ENCODE measurements around the gene TMEM14B.
"Not testable (repeated sequence)": the region's sequence is repeated elsewhere in the genome, so short reads cannot be mapped to it uniquely, and the experiment has no call there.

The TMEM14B gene

DNA sequence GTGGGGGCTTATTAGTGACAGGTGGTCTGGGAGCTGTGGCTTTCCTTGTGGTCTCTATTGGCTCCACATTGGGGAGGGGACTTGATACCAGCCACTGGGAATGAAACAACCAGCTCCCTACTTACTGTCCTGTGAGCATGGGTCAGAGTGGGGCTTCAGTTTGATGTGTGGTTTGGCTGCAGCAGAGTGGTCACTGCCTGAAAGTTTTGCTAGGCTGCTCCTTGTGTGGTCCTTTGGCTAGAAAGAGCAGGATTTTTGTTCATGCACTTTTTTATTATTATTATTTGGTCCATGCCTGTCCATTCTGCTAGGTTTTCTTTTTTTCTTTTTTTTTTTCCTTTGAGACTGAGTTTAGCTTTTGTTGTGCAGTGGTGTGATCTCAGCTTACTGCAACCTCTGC is 7.5 kb upstream of the TMEM14B start:
- no peak for DNase-seq (ENCODE audit: low read depth in 1 of 2, low spot score in 1 of 2)
- TF ChIP-seq, protein P1, sequence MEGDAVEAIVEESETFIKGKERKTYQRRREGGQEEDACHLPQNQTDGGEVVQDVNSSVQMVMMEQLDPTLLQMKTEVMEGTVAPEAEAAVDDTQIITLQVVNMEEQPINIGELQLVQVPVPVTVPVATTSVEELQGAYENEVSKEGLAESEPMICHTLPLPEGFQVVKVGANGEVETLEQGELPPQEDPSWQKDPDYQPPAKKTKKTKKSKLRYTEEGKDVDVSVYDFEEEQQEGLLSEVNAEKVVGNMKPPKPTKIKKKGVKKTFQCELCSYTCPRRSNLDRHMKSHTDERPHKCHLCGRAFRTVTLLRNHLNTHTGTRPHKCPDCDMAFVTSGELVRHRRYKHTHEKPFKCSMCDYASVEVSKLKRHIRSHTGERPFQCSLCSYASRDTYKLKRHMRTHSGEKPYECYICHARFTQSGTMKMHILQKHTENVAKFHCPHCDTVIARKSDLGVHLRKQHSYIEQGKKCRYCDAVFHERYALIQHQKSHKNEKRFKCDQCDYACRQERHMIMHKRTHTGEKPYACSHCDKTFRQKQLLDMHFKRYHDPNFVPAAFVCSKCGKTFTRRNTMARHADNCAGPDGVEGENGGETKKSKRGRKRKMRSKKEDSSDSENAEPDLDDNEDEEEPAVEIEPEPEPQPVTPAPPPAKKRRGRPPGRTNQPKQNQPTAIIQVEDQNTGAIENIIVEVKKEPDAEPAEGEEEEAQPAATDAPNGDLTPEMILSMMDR (IDR thresholded peaks at IDR 0.05; ENCODE audit: insufficient read depth, low read length), result no peak
- TF ChIP-seq POLR2AphosphoS5 (IDR thresholded peaks at IDR 0.05; ENCODE audit: low read depth), result no peak
- TF ChIP-seq GABPA (IDR thresholded peaks at IDR 0.05; ENCODE audit: low read depth), result no peak
- no peak for TF ChIP-seq SPI1 (IDR thresholded peaks at IDR 0.05; ENCODE audit: borderline replicate concordance, low read depth)
- TF ChIP-seq, protein P2, sequence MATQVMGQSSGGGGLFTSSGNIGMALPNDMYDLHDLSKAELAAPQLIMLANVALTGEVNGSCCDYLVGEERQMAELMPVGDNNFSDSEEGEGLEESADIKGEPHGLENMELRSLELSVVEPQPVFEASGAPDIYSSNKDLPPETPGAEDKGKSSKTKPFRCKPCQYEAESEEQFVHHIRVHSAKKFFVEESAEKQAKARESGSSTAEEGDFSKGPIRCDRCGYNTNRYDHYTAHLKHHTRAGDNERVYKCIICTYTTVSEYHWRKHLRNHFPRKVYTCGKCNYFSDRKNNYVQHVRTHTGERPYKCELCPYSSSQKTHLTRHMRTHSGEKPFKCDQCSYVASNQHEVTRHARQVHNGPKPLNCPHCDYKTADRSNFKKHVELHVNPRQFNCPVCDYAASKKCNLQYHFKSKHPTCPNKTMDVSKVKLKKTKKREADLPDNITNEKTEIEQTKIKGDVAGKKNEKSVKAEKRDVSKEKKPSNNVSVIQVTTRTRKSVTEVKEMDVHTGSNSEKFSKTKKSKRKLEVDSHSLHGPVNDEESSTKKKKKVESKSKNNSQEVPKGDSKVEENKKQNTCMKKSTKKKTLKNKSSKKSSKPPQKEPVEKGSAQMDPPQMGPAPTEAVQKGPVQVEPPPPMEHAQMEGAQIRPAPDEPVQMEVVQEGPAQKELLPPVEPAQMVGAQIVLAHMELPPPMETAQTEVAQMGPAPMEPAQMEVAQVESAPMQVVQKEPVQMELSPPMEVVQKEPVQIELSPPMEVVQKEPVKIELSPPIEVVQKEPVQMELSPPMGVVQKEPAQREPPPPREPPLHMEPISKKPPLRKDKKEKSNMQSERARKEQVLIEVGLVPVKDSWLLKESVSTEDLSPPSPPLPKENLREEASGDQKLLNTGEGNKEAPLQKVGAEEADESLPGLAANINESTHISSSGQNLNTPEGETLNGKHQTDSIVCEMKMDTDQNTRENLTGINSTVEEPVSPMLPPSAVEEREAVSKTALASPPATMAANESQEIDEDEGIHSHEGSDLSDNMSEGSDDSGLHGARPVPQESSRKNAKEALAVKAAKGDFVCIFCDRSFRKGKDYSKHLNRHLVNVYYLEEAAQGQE (IDR thresholded peaks at IDR 0.05; ENCODE audit: insufficient replicate concordance, low read depth), result no peak
- Histone ChIP-seq H3K4me3 (replicated peaks; ENCODE audit: insufficient read depth, low read length) (no peak overlapping the region), H3K27me3 (ENCODE audit: insufficient read depth, poor library complexity, severe bottlenecking) (no peaks in the 10 kb centered on the region), H3K27ac (replicated peaks) (no peak overlapping the region)

DNA sequence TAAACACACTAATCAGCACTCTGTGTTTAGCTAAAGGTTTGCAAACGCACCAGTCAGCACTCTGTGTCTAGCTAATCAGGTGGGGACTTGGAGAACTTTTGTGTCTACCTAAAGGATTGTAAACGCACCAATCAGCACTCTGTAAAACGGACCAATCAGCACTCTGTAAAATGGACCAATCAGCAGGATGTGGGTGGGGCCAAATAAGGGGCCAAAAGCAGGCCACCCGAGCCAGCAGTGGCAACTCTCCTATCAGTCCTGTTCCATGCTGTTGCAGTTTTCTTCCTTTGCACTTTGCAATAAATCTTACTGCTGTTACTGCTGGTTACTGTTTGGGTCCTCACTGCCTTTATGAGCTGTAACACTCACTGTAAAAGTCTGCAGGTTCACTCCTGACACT is 6.0 kb upstream of the TMEM14B start:
- not testable (repeated sequence) for H3K27ac ChIP-seq (replicated peaks); H3K27me3 ChIP-seq (ENCODE audit: insufficient read depth, poor library complexity, severe bottlenecking); DNase-seq (ENCODE audit: low read depth in 1 of 2, low spot score in 1 of 2); H3K4me3 ChIP-seq (replicated peaks; ENCODE audit: insufficient read depth, low read length)

DNA sequence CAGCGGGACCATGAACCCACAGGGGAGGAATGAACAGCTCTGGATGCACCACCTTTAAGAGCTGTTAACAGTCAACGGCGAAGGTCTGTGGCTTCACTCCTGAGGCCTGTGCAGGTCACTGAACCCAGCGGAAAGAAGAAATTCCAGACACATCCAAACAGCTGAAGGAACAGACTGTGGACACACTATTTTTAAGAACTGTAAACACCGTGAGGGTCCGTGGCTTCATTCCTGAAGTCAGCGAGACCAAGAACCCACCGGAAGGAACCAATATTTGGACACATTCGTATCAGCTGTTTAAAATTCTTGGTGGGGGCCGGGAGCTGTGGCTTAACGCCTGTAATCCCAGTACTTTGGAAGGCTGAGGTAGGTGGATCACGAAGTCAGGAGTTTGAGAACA is 5.4 kb upstream of the TMEM14B start:
- H3K27ac ChIP-seq (replicated peaks), result no peak overlapping the region
- DNase-seq (ENCODE audit: low read depth in 1 of 2, low spot score in 1 of 2), result no peak

DNA sequence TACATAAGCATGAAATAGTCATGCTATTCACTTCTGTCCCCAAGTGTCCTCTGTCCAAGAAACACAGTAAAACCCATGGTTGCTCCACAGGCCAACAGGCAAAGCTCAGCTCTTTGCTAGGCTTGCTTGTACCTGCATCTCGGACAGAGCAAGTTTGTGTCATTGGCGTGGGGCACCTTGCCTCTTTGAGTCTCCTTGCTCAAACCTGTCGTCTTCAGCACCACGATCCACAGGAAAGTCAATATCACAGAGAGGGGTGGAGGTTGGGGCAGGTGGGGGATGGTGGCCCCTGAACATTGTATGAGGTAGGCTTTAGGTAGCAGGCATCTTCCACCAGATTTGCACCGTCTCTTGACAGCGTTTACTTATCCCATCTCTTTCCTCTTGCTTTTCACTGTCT is 4.1 kb upstream of the TMEM14B start:
- no peak for TF ChIP-seq GABPA (IDR thresholded peaks at IDR 0.05; ENCODE audit: low read depth)
- TF ChIP-seq, protein P1 (IDR thresholded peaks at IDR 0.05; ENCODE audit: insufficient read depth, low read length), result no peak
- TF ChIP-seq, protein P2 (IDR thresholded peaks at IDR 0.05; ENCODE audit: insufficient replicate concordance, low read depth), result peak; percentile 80
- no peak for TF ChIP-seq SPI1 (IDR thresholded peaks at IDR 0.05; ENCODE audit: borderline replicate concordance, low read depth)
- TF ChIP-seq POLR2AphosphoS5 (IDR thresholded peaks at IDR 0.05; ENCODE audit: low read depth), result no peak

More for the DNA sequence above, 5.4 kb upstream of the TMEM14B start:
- H3K27me3 ChIP-seq (ENCODE audit: insufficient read depth, poor library complexity, severe bottlenecking), result no peaks in the 10 kb centered on the region
- H3K4me3 ChIP-seq (replicated peaks; ENCODE audit: insufficient read depth, low read length), result no peak overlapping the region
- TF ChIP-seq, protein P1 (IDR thresholded peaks at IDR 0.05; ENCODE audit: insufficient read depth, low read length), result no peak
- no peak for TF ChIP-seq SPI1 (IDR thresholded peaks at IDR 0.05; ENCODE audit: borderline replicate concordance, low read depth)
- TF ChIP-seq GABPA (IDR thresholded peaks at IDR 0.05; ENCODE audit: low read depth), result no peak
- TF ChIP-seq, protein P2 (IDR thresholded peaks at IDR 0.05; ENCODE audit: insufficient replicate concordance, low read depth), result no peak
- no peak for TF ChIP-seq POLR2AphosphoS5 (IDR thresholded peaks at IDR 0.05; ENCODE audit: low read depth)

More for the DNA sequence above, 4.1 kb upstream of the TMEM14B start:
- Histone ChIP-seq H3K27ac (replicated peaks) (no peak overlapping the region), H3K4me3 (replicated peaks; ENCODE audit: insufficient read depth, low read length) (no peak overlapping the region), H3K27me3 (ENCODE audit: insufficient read depth, poor library complexity, severe bottlenecking) (no peaks in the 10 kb centered on the region)
- DNase-seq (ENCODE audit: low read depth in 1 of 2, low spot score in 1 of 2), result no peak

Data from HL-60 (cell line).